PC-9 (cell line): Measurements from ENCODE around the gene RAB20.

Source experiments
- CTCF ChIP-seq: fragments of 200-600 bp; sonication (generic); conservative IDR thresholded peaks from 2 replicates; pipeline ENCODE4 v1.6.1; 2017; ENCODE audit warnings: mixed run types, antibody characterized with exemption, mild to moderate bottlenecking, moderate library complexity
- EZH2 ChIP-seq: fragments of 200-600 bp; sonication (generic); IDR thresholded peaks from 2 replicates; pipeline ENCODE4 v1.8.0; 2017; ENCODE audit warnings: antibody characterized with exemption, low read depth

GRCh38 chr13:110506859-110507566, 54.5 kb downstream of the RAB20 start:
- no peak for TF ChIP-seq CTCF
- TF ChIP-seq EZH2, result no peak
